T-cell (primary cell): Measurements from ENCODE around the gene ZNF438. TPM values are rescaled to one million over a fixed set of nuclear protein-coding genes. Genes with fewer than 3 reads are reported as not detected.

Experiments
- ATAC-seq, 4 experiments: fragments of 200-7000 bp in 3 of 4; fragments of 150-1000 bp in 1 of 4; cut with Tn5 transposase; replicated peaks in 1 of 4; 1 replicate in 3 of 4; 2 replicates in 1 of 4; pipeline ENCODE4 v1.10.0; 2021; ENCODE audit warnings: moderate library complexity in 3 of 4, mild to moderate bottlenecking in 2 of 4, moderate number of reproducible peaks in 1 of 4
- CTCF ChIA-PET, 2 donors: fragments of 300-600 bp; sonication (Branson Sonifier 250); formaldehyde crosslinking; loops; one replicate each; lab custom pipeline; 2022; ENCODE audit warnings: antibody characterized with exemption in 2 of 2; lab: Charles Lee
- POLR2A ChIA-PET, 2 donors: fragments of 300-600 bp; sonication (Branson Sonifier 250); formaldehyde crosslinking; loops; one replicate each; lab custom pipeline; 2022; ENCODE audit warnings: antibody characterized with exemption in 2 of 2; lab: Charles Lee
- DNase-seq, 35 experiments: peaks; one replicate each; pipeline versions ENCODE4 v3.0.0 to v3.0.0-alpha.2; 2013 to 2023
- H3K27ac ChIP-seq: one replicate; pipeline ENCODE4 v1.5.1; 2013; ENCODE audit warnings: low read length
- H3K27me3 ChIP-seq, 2 experiments: replicated peaks in 1 of 2; 1 replicate in 1 of 2; 2 replicates in 1 of 2; pipeline versions ENCODE4 v1.6.1 to v1.7.0; 2013; ENCODE audit warnings: low read length in 1 of 2, mixed read lengths in 1 of 2; ENCODE audit not compliant: control insufficient read depth in 2 of 2, insufficient read depth in 2 of 2; ENCODE audit errors: extremely low read depth in 1 of 2
- H3K36me3 ChIP-seq, 2 donors: 1 replicate in 1 of 2; 2 replicates in 1 of 2; pipeline versions ENCODE4 v1.6.1 to v1.7.0; 2013; ENCODE audit warnings: low read length in 1 of 2; ENCODE audit not compliant: control insufficient read depth in 2 of 2, insufficient read depth in 1 of 2; ENCODE audit errors: extremely low read depth in 1 of 2
- H3K4me1 ChIP-seq, 2 experiments: 1 replicate in 1 of 2; 2 replicates in 1 of 2; pipeline versions ENCODE4 v1.6.1 to v1.7.0; 2013; ENCODE audit warnings: low read length in 2 of 2, mixed read lengths in 1 of 2; ENCODE audit not compliant: insufficient read depth in 2 of 2, control insufficient read depth in 1 of 2; ENCODE audit errors: extremely low read depth in 1 of 2
- H3K4me3 ChIP-seq, 2 donors: 1 replicate in 1 of 2; 2 replicates in 1 of 2; pipeline versions ENCODE4 v1.5.1 to v1.7.0; 2013; ENCODE audit warnings: mild to moderate bottlenecking in 2 of 2, low read length in 1 of 2, moderate library complexity in 1 of 2; ENCODE audit not compliant: control insufficient read depth in 1 of 2; ENCODE audit errors: extremely low read depth in 1 of 2
- H3K9me3 ChIP-seq: 2 replicates; pipeline ENCODE4 v1.7.0; 2013
- H3K27ac Mint-ChIP-seq, 2 donors: one replicate each; pipeline ENCODE4 v1.8.0; 2020 to 2021; ENCODE audit warnings: mild to moderate bottlenecking in 2 of 2, mixed read lengths in 2 of 2
- H3K27me3 Mint-ChIP-seq, 2 donors: one replicate each; pipeline ENCODE4 v1.8.0; 2021 to 2022; ENCODE audit warnings: mixed read lengths in 2 of 2
- H3K36me3 Mint-ChIP-seq: one replicate; pipeline ENCODE4 v1.8.0; 2021; ENCODE audit warnings: mixed read lengths
- H3K4me1 Mint-ChIP-seq, 3 donors: one replicate each; pipeline ENCODE4 v1.8.0; 2020 to 2022; ENCODE audit warnings: mixed read lengths in 3 of 3, mild to moderate bottlenecking in 1 of 3
- H3K4me3 Mint-ChIP-seq, 3 donors: one replicate each; pipeline ENCODE4 v1.8.0; 2020 to 2022; ENCODE audit warnings: mild to moderate bottlenecking in 3 of 3, mixed read lengths in 3 of 3, moderate library complexity in 3 of 3
- H3K9me3 Mint-ChIP-seq, 3 donors: one replicate each; pipeline ENCODE4 v1.8.0; 2020 to 2022; ENCODE audit warnings: mixed read lengths in 3 of 3
- WGBS: methylation state at CpG from one replicate; pipeline ENCODE4 v1.1.5; 2013; ENCODE audit warnings: missing lambda C conversion rate; ENCODE audit not compliant: insufficient coverage; 5-methylcytosine and 5-hydroxymethylcytosine counted together
- total RNA-seq, 35 experiments: library from RNA in 6 of 35; stranded (reverse) in 6 of 35; fragments of 120-200 nt in 1 of 35; gene quantifications; one replicate each; pipeline versions ENCODE4 v1.2.1 to v1.2.4 and lab custom pipeline; 2013 to 2026

ZNF438 gene
- total RNA-seq, 5 donors from 2014 or later (not counting 1 experiment from before 2014, with no cell fraction given) = 2.7 to 3.6 (median 3.4) TPM

DNA sequence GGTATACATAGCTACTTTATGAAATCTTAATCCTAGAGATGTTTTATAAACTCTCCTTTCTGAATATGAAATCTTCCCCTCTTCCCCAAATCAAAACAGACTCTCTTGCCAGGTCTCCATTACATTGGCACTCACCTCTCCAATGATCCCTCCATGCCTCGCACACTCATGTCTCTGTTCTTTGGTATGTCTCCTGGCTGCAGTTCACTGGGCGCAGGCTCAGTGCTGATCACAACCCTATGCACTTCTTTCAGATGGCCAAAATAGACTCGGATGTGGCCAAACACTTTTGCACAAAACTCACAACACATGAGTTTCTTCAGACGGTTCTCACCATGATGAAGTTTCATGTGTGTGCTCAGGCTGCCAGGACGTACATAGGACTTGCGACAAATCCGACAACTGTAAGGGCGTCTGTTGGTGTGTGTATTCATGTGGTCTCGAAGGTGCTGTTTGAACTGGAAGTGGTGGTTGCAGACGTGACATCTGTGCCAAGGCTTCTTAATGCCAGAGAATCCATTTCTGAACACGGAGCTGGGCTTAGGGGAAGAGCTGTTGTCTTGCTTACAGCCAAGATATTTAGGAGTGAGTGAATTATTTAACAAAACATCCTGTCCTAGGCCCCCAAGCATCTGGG lies 183.2 kb downstream of the ZNF438 start:
- POLR2A ChIA-PET = no interaction called here
- no peaks in the 10 kb centered on the region for H3K9me3 ChIP-seq
- H3K4me3 Mint-ChIP-seq = no peak overlapping the region
- H3K4me1 ChIP-seq = peaks cover 0 to 7% of the 10 kb centered on the region in 2 experiments
- CTCF ChIA-PET = no interaction called here
- peaks cover 2 to 13% (median 7%) of the 10 kb centered on the region in 3 donors for H3K4me1 Mint-ChIP-seq
- no peaks in the 10 kb centered on the region for H3K9me3 Mint-ChIP-seq
- no peaks in the 10 kb centered on the region for H3K27me3 Mint-ChIP-seq
- H3K36me3 ChIP-seq = peaks cover 0 to 3% of the 10 kb centered on the region in 2 donors
- peaks cover 16% of the 10 kb centered on the region for H3K36me3 Mint-ChIP-seq
- WGBS = 61% methylated on average over 8 of the region's 11 CpGs
- no peak overlapping the region for H3K27ac ChIP-seq
- no peaks in the 10 kb centered on the region for H3K27me3 ChIP-seq
- H3K27ac Mint-ChIP-seq = no peak overlapping the region
- H3K4me3 ChIP-seq = no peak overlapping the region
- DNase-seq (peak in 14 of 35 experiments; percentile 1 to 43 (median 8)), ATAC-seq (peak in 2 of 4 experiments; percentile 44 to 98)

GRCh38 chr10:30847642-30848041 lies 184.0 kb downstream of the ZNF438 start:
- H3K4me3 ChIP-seq = no peak overlapping the region
- POLR2A ChIA-PET = interaction anchor here in 1 of 2 donors (0.6 kb wide), 1 partner anchor 555 kb away, joined by 3 read pairs; no protein-coding TSS in a partner anchor

DNA sequence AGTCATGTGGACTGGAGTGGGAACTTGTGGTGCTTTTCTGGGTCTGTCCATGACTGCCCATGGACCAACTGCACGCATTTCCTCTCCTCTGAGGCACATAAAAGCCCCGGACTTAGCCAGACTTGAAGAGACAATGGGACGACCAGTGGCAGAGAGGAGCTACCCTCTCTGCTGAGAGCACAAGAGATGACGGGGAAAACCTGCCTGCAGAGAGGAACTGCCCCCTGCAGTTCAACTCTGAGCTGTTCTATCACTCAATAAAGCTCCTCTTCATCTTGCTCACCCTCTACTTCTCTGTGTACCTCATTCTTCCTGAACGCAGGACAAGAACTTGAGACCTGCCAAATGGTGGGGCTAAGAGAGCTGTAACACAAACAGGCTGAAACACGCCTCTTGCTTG lies 184.5 kb downstream of the ZNF438 start:
- Histone ChIP-seq H3K4me1 (peaks cover 0 to 7% of the 10 kb centered on the region in 2 experiments), H3K27me3 (no peaks in the 10 kb centered on the region), H3K27ac (no peak overlapping the region), H3K9me3 (no peaks in the 10 kb centered on the region), H3K36me3 (peaks cover 0 to 3% of the 10 kb centered on the region in 2 donors), H3K4me3 (no peak overlapping the region)
- 87% methylated on average over 6 of the region's 6 CpGs for WGBS
- DNase-seq (peak in 1 of 35 experiments; percentile 6), ATAC-seq (peak in 1 of 4 experiments; percentile 52)
- H3K27me3 Mint-ChIP-seq = no peaks in the 10 kb centered on the region
- H3K4me1 Mint-ChIP-seq = peaks cover 2 to 13% (median 7%) of the 10 kb centered on the region in 3 donors
- peaks cover 16% of the 10 kb centered on the region for H3K36me3 Mint-ChIP-seq
- ChIA-PET CTCF (interaction anchor here in 1 of 2 donors (0.5 to 0.6 kb wide), 2 partner anchors 871 to 1412 kb away, joined by 3 to 5 read pairs; no protein-coding TSS in a partner anchor), POLR2A (interaction anchor here (0.6 kb wide), 2 partner anchors 555 to 1005 kb away, joined by 3 to 15 read pairs; no protein-coding TSS in a partner anchor)
- H3K27ac Mint-ChIP-seq = no peak overlapping the region
- H3K9me3 Mint-ChIP-seq = no peaks in the 10 kb centered on the region
- no peak overlapping the region for H3K4me3 Mint-ChIP-seq

More at GRCh38 chr10:30847642-30848041, 184.0 kb downstream of the ZNF438 start:
- Mint-ChIP-seq H3K4me3 (no peak overlapping the region), H3K27me3 (no peaks in the 10 kb centered on the region), H3K27ac (no peak overlapping the region), H3K9me3 (no peaks in the 10 kb centered on the region), H3K4me1 (peaks cover 2 to 13% (median 7%) of the 10 kb centered on the region in 3 donors), H3K36me3 (peaks cover 16% of the 10 kb centered on the region)
- Histone ChIP-seq H3K9me3 (no peaks in the 10 kb centered on the region), H3K27me3 (no peaks in the 10 kb centered on the region), H3K27ac (no peak overlapping the region), H3K36me3 (peaks cover 0 to 3% of the 10 kb centered on the region in 2 donors), H3K4me1 (peaks cover 0 to 7% of the 10 kb centered on the region in 2 experiments)
- WGBS = 94% methylated on average over 7 of the region's 10 CpGs
- ATAC-seq = no peak
- CTCF ChIA-PET = interaction anchor here in 1 of 2 donors (0.5 kb wide), 1 partner anchor 1412 kb away, joined by 3 read pairs; no protein-coding TSS in a partner anchor
- DNase-seq = no peak

DNA sequence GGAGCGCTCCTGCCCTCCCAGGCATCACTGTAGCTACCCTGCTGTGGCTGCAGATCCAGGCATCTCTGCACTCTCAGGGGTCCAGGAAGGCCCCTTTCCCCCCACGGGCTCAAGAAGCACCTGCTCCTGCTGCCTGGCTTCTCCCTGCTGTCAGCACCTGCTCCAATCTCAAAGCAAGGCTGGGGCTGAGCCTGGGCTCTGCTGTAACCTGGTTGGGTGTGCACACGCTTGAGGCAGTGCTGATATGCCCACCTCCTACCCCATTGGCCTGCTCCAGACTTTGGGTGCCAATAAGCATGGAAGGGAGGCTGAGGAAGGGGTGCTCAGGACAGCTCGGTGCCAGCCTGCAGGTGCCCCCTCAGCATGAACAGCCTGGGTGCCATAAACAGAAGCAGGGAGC lies 185.0 kb downstream of the ZNF438 start:
- DNase-seq (no peak), ATAC-seq (no peak)
- no peaks in the 10 kb centered on the region for H3K9me3 ChIP-seq
- Mint-ChIP-seq H3K4me3 (no peak overlapping the region), H3K9me3 (no peaks in the 10 kb centered on the region), H3K27ac (no peak overlapping the region), H3K4me1 (peaks cover 2 to 13% (median 7%) of the 10 kb centered on the region in 3 donors), H3K36me3 (peaks cover 16% of the 10 kb centered on the region), H3K27me3 (no peaks in the 10 kb centered on the region)
- H3K27me3 ChIP-seq = no peaks in the 10 kb centered on the region
- H3K36me3 ChIP-seq = peaks cover 0 to 3% of the 10 kb centered on the region in 2 donors
- H3K4me3 ChIP-seq = no peak overlapping the region
- no peak overlapping the region for H3K27ac ChIP-seq
- WGBS = 67% methylated on average over 2 of the region's 4 CpGs
- ChIA-PET POLR2A (interaction anchor here in 1 of 2 donors (0.6 kb wide), 1 partner anchor 1006 kb away, joined by 15 read pairs; no protein-coding TSS in a partner anchor), CTCF (interaction anchor here in 1 of 2 donors (0.6 kb wide), 1 partner anchor 872 kb away, joined by 5 read pairs; no protein-coding TSS in a partner anchor)
- H3K4me1 ChIP-seq = peaks cover 0 to 7% of the 10 kb centered on the region in 2 experiments

DNA sequence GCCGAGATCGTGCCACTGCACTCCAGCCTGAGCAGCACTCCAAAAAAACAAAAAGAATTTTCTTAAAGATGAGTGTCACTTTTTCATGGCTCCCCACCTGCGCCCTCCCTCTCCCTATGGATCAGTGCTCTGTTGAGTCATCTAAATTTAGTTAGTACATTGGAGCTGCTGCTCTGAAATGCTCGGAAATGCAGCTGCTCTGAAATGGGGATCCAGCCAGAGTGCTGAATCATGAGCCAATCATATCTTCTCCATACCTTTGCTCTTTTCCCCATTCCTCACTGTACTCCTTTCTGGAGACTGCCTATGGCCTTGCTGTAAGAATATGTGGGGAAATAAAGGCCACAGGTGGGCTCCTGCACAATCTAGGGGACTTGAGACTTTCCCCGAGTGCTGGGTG lies 188.8 kb downstream of the ZNF438 start:
- CTCF ChIA-PET = no interaction called here
- Histone ChIP-seq H3K36me3 (peaks cover 0 to under 1% of the 10 kb centered on the region in 2 donors), H3K4me3 (no peak overlapping the region), H3K9me3 (no peaks in the 10 kb centered on the region), H3K27ac (no peak overlapping the region), H3K4me1 (no peaks in the 10 kb centered on the region), H3K27me3 (no peaks in the 10 kb centered on the region)
- POLR2A ChIA-PET = no interaction called here
- Mint-ChIP-seq H3K27ac (no peak overlapping the region), H3K9me3 (no peaks in the 10 kb centered on the region), H3K4me3 (no peak overlapping the region), H3K27me3 (no peaks in the 10 kb centered on the region), H3K36me3 (peaks cover 4% of the 10 kb centered on the region), H3K4me1 (no peaks in the 10 kb centered on the region)
- ATAC-seq (no peak), DNase-seq (no peak)
- 100% methylated on average over 3 of the region's 5 CpGs for WGBS

DNA sequence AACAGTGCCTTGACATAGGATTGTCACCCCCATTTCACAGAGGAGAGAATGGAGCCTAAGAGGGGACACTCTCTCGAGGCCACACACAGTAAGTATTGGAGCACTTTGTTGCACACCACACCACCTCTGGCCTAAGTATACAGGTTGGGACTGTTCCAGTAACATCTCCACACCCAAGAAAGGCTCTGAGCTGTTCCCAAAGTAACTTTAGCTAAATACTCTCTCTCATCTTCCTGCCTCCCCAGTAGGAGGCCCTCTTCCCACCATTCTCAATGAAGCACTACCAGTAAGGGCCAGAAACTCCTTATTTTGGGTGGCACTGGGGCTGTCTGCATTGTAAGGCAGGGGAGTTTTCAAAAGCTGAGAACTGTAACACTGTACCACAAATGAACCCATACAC lies 189.5 kb downstream of the ZNF438 start:
- no peak overlapping the region for H3K27ac Mint-ChIP-seq
- DNase-seq (no peak), ATAC-seq (no peak)
- H3K27ac ChIP-seq = no peak overlapping the region
- no peaks in the 10 kb centered on the region for H3K4me1 Mint-ChIP-seq
- no peaks in the 10 kb centered on the region for H3K27me3 Mint-ChIP-seq
- ChIA-PET CTCF (interaction anchor here in 1 of 2 donors (0.7 kb wide), 1 partner anchor 161 kb away, joined by 4 read pairs; no protein-coding TSS in a partner anchor), POLR2A (no interaction called here)
- H3K9me3 Mint-ChIP-seq = no peaks in the 10 kb centered on the region
- H3K4me3 Mint-ChIP-seq = no peak overlapping the region
- H3K27me3 ChIP-seq = no peaks in the 10 kb centered on the region
- no peaks in the 10 kb centered on the region for H3K36me3 ChIP-seq
- H3K36me3 Mint-ChIP-seq = peaks cover 4% of the 10 kb centered on the region
- no peak overlapping the region for H3K4me3 ChIP-seq
- H3K9me3 ChIP-seq = no peaks in the 10 kb centered on the region
- WGBS = 40% methylated on average over 1 of the region's 1 CpG
- H3K4me1 ChIP-seq = no peaks in the 10 kb centered on the region
